ENCODE results near the gene ATP6V1D.

ATP6V1D gene

DNA sequence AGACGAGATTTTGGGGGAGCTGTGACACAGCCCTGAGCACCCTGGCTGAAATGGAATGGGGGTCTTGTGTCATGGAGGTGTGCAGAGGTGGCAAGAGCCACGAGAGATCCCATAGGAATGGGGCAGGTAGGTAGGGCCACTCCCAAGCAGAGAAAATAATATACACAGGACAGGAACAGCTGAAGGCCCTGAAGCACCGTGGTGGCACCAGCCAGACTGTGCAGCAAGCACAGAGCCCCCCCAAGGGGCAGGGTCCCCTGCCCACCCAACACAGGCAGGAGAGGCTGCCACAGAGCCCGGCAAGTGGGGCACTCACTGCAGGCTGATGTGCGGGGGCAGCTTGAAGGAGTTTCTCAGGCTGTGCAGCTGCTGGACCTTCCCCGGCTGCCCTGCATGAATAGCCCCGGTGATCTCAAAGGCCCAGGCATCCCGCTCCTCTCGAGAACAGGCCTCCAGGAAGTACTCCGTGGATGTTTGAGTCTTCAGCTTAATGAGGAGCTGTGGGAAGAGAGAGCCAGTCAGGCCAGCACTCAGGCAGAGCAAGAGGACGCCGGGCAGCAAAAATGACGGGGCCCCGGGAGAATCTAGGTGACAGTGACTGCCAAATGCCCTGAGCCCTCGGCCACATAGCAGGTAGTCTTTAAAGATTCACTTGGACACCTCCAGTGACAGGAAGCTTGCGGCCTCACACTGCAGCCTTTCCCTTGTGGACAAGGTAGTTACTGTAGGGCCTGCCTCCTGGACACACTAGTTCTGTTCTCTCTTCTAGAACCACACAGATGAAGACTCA is 35.7 kb upstream of the ATP6V1D start:
- no peaks in the 10 kb centered on the region for H3K9me3 ChIP-seq (ENCODE audit: insufficient read depth, low read length, severe bottlenecking)
- DNase-seq (no peak), ATAC-seq (ENCODE audit: insufficient read depth, low read depth) (no peak)
- H3K4me3 ChIP-seq (ENCODE audit: low read depth in 1 of 2, low read length in 2 of 2) = no peak overlapping the region
- H4K20me1 ChIP-seq (ENCODE audit: insufficient read depth, low read length) = no peaks in the 10 kb centered on the region
- H3K9ac ChIP-seq (ENCODE audit: low read depth, low read length) = no peak overlapping the region
- H3K79me2 ChIP-seq (ENCODE audit: insufficient read depth, low read length) = no peaks in the 10 kb centered on the region
- no peaks in the 10 kb centered on the region for H3K4me1 ChIP-seq (ENCODE audit: insufficient read depth, low read length)
- H3K27me3 ChIP-seq (ENCODE audit: insufficient read depth, low read length, poor library complexity) = no peaks in the 10 kb centered on the region
- H3K4me2 ChIP-seq (ENCODE audit: insufficient read depth, low read length) = no peak overlapping the region
- H2AFZ ChIP-seq (ENCODE audit: low read depth, low read length) = no peak overlapping the region
- no peaks in the 10 kb centered on the region for H3K36me3 ChIP-seq (ENCODE audit: insufficient read depth, low read length)
- H3K27ac ChIP-seq (ENCODE audit: low read length) = no peak overlapping the region
- no peak for TF ChIP-seq EZH2 (IDR thresholded peaks at IDR 0.05; ENCODE audit: borderline replicate concordance, low read depth, low read length, severe bottlenecking)
- TF ChIP-seq, protein P1, sequence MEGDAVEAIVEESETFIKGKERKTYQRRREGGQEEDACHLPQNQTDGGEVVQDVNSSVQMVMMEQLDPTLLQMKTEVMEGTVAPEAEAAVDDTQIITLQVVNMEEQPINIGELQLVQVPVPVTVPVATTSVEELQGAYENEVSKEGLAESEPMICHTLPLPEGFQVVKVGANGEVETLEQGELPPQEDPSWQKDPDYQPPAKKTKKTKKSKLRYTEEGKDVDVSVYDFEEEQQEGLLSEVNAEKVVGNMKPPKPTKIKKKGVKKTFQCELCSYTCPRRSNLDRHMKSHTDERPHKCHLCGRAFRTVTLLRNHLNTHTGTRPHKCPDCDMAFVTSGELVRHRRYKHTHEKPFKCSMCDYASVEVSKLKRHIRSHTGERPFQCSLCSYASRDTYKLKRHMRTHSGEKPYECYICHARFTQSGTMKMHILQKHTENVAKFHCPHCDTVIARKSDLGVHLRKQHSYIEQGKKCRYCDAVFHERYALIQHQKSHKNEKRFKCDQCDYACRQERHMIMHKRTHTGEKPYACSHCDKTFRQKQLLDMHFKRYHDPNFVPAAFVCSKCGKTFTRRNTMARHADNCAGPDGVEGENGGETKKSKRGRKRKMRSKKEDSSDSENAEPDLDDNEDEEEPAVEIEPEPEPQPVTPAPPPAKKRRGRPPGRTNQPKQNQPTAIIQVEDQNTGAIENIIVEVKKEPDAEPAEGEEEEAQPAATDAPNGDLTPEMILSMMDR (IDR thresholded peaks at IDR 0.05; ENCODE audit: borderline replicate concordance, extremely low read depth, low read length, poor library complexity, severe bottlenecking) = no peak

DNA sequence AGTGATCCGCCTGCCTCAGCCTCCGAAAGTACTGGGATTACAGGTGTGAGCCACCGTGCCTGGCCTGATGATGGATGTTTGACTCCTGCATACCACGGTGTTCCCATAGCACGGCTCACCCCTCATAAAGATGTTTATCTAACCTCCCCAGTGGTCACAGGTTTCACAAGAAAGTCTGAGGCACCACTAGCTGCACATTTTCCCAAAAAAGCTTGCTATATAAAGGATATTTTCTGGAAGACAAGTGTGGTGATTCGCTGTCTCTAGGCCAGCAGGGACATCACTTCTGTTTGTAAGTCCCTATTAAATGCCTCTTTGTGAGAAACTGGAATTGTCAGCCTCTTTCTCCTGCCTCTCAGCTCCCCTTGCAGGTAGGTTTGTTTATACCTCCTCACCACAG is 34.1 kb upstream of the ATP6V1D start:
- no peak overlapping the region for H3K9ac ChIP-seq (ENCODE audit: low read depth, low read length)
- H2AFZ ChIP-seq (ENCODE audit: low read depth, low read length) = no peak overlapping the region
- H3K36me3 ChIP-seq (ENCODE audit: insufficient read depth, low read length) = no peaks in the 10 kb centered on the region
- no peak overlapping the region for H3K4me2 ChIP-seq (ENCODE audit: insufficient read depth, low read length)
- H3K27ac ChIP-seq (ENCODE audit: low read length) = no peak overlapping the region
- no peak for ATAC-seq (ENCODE audit: insufficient read depth, low read depth)
- no peaks in the 10 kb centered on the region for H3K9me3 ChIP-seq (ENCODE audit: insufficient read depth, low read length, severe bottlenecking)
- H3K79me2 ChIP-seq (ENCODE audit: insufficient read depth, low read length) = no peaks in the 10 kb centered on the region
- H3K4me3 ChIP-seq (ENCODE audit: low read depth in 1 of 2, low read length in 2 of 2) = no peak overlapping the region
- no peaks in the 10 kb centered on the region for H4K20me1 ChIP-seq (ENCODE audit: insufficient read depth, low read length)
- no peaks in the 10 kb centered on the region for H3K27me3 ChIP-seq (ENCODE audit: insufficient read depth, low read length, poor library complexity)
- TF ChIP-seq, protein P1 (IDR thresholded peaks at IDR 0.05; ENCODE audit: borderline replicate concordance, extremely low read depth, low read length, poor library complexity, severe bottlenecking) = no peak
- TF ChIP-seq EZH2 (IDR thresholded peaks at IDR 0.05; ENCODE audit: borderline replicate concordance, low read depth, low read length, severe bottlenecking) = no peak
- no peaks in the 10 kb centered on the region for H3K4me1 ChIP-seq (ENCODE audit: insufficient read depth, low read length)
- DNase-seq = no peak

DNA sequence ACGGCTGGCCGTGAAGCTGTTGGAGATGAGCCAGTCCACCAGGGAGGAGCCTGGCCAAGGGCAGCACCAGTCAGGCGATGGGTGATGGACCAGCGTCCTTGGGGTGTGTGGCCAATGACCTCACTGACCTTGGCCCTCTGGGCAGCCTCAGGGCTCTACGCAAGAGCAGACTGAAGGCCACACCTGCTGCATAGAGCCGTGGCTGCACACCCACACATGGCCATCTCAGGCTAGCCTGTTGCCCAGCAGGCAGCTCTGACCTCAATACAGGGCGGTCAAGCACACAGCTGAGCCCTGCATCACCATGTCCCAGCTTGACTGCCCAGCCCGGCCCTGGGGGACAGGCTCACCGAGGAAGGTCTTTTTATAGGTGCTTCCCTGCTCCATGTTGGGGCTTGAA is 33.2 kb upstream of the ATP6V1D start:
- ATAC-seq (ENCODE audit: insufficient read depth, low read depth) (no peak), DNase-seq (no peak)
- Histone ChIP-seq H2AFZ (ENCODE audit: low read depth, low read length) (no peak overlapping the region), H3K4me1 (ENCODE audit: insufficient read depth, low read length) (no peaks in the 10 kb centered on the region), H3K9ac (ENCODE audit: low read depth, low read length) (no peak overlapping the region), H3K9me3 (ENCODE audit: insufficient read depth, low read length, severe bottlenecking) (no peaks in the 10 kb centered on the region), H3K27ac (ENCODE audit: low read length) (no peak overlapping the region), H4K20me1 (ENCODE audit: insufficient read depth, low read length) (no peaks in the 10 kb centered on the region), H3K79me2 (ENCODE audit: insufficient read depth, low read length) (no peaks in the 10 kb centered on the region), H3K4me2 (ENCODE audit: insufficient read depth, low read length) (no peak overlapping the region), H3K4me3 (ENCODE audit: low read depth in 1 of 2, low read length in 2 of 2) (no peak overlapping the region), H3K36me3 (ENCODE audit: insufficient read depth, low read length) (no peaks in the 10 kb centered on the region; the same call in 1 of the 2 replicates), H3K27me3 (ENCODE audit: insufficient read depth, low read length, poor library complexity) (no peaks in the 10 kb centered on the region)
- TF ChIP-seq, protein P1 (IDR thresholded peaks at IDR 0.05; ENCODE audit: borderline replicate concordance, extremely low read depth, low read length, poor library complexity, severe bottlenecking) = no peak
- no peak for TF ChIP-seq EZH2 (IDR thresholded peaks at IDR 0.05; ENCODE audit: borderline replicate concordance, low read depth, low read length, severe bottlenecking)
